Memory B cell (primary cell): ENCODE measurements around the gene EEF2KMT.
A peak's percentile ranks its signal among the peaks of the same experiment; 100 is the strongest.
"Not testable (repeated sequence)": the region's sequence is repeated elsewhere in the genome, so short reads cannot be mapped to it uniquely, and the experiment has no call there.

Source experiments
- ATAC-seq: fragments of 150-1000 bp; cut with Tn5 transposase; 2 replicates; pipeline ENCODE4 v1.10.0; 2021; ENCODE audit warnings: low read depth, mild to moderate bottlenecking, moderate library complexity
- DNase-seq, 2 donors: peaks; one replicate each; pipeline ENCODE4 v3.0.0; 2022; ENCODE audit warnings: low spot score in 2 of 2
- H3K27ac Mint-ChIP-seq: one replicate; pipeline ENCODE4 v1.8.0; 2022; ENCODE audit warnings: mild to moderate bottlenecking, moderate library complexity, mixed read lengths
- H3K27me3 Mint-ChIP-seq: one replicate; pipeline ENCODE4 v1.8.0; 2022; ENCODE audit warnings: mixed read lengths
- H3K36me3 Mint-ChIP-seq: one replicate; pipeline ENCODE4 v1.8.0; 2022; ENCODE audit warnings: mild to moderate bottlenecking, mixed read lengths
- H3K4me1 Mint-ChIP-seq: one replicate; pipeline ENCODE4 v1.8.0; 2022; ENCODE audit warnings: mixed read lengths
- H3K4me3 Mint-ChIP-seq: one replicate; pipeline ENCODE4 v1.8.0; 2022; ENCODE audit warnings: mild to moderate bottlenecking, moderate library complexity, mixed read lengths
- H3K9me3 Mint-ChIP-seq: one replicate; pipeline ENCODE4 v1.8.0; 2022; ENCODE audit warnings: mixed read lengths

EEF2KMT gene

GRCh38 chr16:5097470-5098220, at the start of gene EEF2KMT:
EEF2KMT (minus strand) TSS chr16:5097795; CDS start chr16:5097739, 56 bp downstream.
- DNase-seq (peak in 1 of 2 donors; percentile 93), ATAC-seq (peak; percentile 92)
- not testable (repeated sequence) for H3K4me1 Mint-ChIP-seq, H3K36me3 Mint-ChIP-seq, H3K9me3 Mint-ChIP-seq, H3K27me3 Mint-ChIP-seq
- Mint-ChIP-seq H3K4me3 (peak within 1 kb of the TSS; percentile 97), H3K27ac (peak within 1 kb of the TSS; percentile 93)

GRCh38 chr16:5144621-5144956, 47.0 kb upstream of the EEF2KMT start:
- H3K36me3 Mint-ChIP-seq, H3K4me1 Mint-ChIP-seq, H3K9me3 Mint-ChIP-seq, H3K27me3 Mint-ChIP-seq, H3K27ac Mint-ChIP-seq, H3K4me3 Mint-ChIP-seq, DNase-seq, ATAC-seq: not testable (repeated sequence)

GRCh38 chr16:5143761-5144620, 46.4 kb upstream of the EEF2KMT start:
- Mint-ChIP-seq H3K9me3 (no peaks in the 10 kb centered on the region), H3K4me1 (no peaks in the 10 kb centered on the region), H3K27ac (no peak overlapping the region), H3K36me3 (no peaks in the 10 kb centered on the region), H3K27me3 (peaks cover 10% of the 10 kb centered on the region), H3K4me3 (no peak overlapping the region)
- no peak for DNase-seq
- ATAC-seq = no peak

GRCh38 chr16:5140151-5140550, 42.6 kb upstream of the EEF2KMT start:
- ATAC-seq, H3K36me3 Mint-ChIP-seq, H3K4me3 Mint-ChIP-seq, H3K4me1 Mint-ChIP-seq, DNase-seq, H3K27ac Mint-ChIP-seq, H3K9me3 Mint-ChIP-seq: not testable (repeated sequence)
- H3K27me3 Mint-ChIP-seq = peaks cover 14% of the 10 kb centered on the region

- peaks cover 16% of the 10 kb centered on the region for H3K27me3 Mint-ChIP-seq
- ATAC-seq, H3K4me3 Mint-ChIP-seq, DNase-seq, H3K27ac Mint-ChIP-seq, H3K9me3 Mint-ChIP-seq, H3K36me3 Mint-ChIP-seq, H3K4me1 Mint-ChIP-seq: not testable (repeated sequence)
Observed at GRCh38 chr16:5134739-5135452, 37.3 kb upstream of the EEF2KMT start.

- not testable (repeated sequence) for ATAC-seq, H3K4me3 Mint-ChIP-seq, H3K27ac Mint-ChIP-seq, DNase-seq, H3K4me1 Mint-ChIP-seq, H3K36me3 Mint-ChIP-seq, H3K9me3 Mint-ChIP-seq
- H3K27me3 Mint-ChIP-seq = peaks cover 16% of the 10 kb centered on the region
Observed at GRCh38 chr16:5132915-5133600, 35.5 kb upstream of the EEF2KMT start.

GRCh38 chr16:5131467-5132004, 33.9 kb upstream of the EEF2KMT start:
- H3K4me1 Mint-ChIP-seq, H3K36me3 Mint-ChIP-seq, ATAC-seq, H3K27ac Mint-ChIP-seq, DNase-seq, H3K4me3 Mint-ChIP-seq, H3K9me3 Mint-ChIP-seq: not testable (repeated sequence)
- H3K27me3 Mint-ChIP-seq = peaks cover 14% of the 10 kb centered on the region

GRCh38 chr16:5117300-5118087, 19.9 kb upstream of the EEF2KMT start:
- Mint-ChIP-seq H3K4me1 (peaks cover 11% of the 10 kb centered on the region), H3K27me3 (peaks cover 18% of the 10 kb centered on the region), H3K4me3 (peak overlapping the region; percentile 58)
- not testable (repeated sequence) for H3K36me3 Mint-ChIP-seq, DNase-seq, H3K27ac Mint-ChIP-seq, ATAC-seq, H3K9me3 Mint-ChIP-seq

- H3K4me3 Mint-ChIP-seq = peak overlapping the region; percentile 58
- H3K36me3 Mint-ChIP-seq, H3K27ac Mint-ChIP-seq, H3K9me3 Mint-ChIP-seq, ATAC-seq, DNase-seq: not testable (repeated sequence)
- peaks cover 11% of the 10 kb centered on the region for H3K4me1 Mint-ChIP-seq
- peaks cover 16% of the 10 kb centered on the region for H3K27me3 Mint-ChIP-seq
Observed at GRCh38 chr16:5116780-5117295, 19.2 kb upstream of the EEF2KMT start.

GRCh38 chr16:5110933-5111332, 13.3 kb upstream of the EEF2KMT start:
- not testable (repeated sequence) for H3K9me3 Mint-ChIP-seq, H3K36me3 Mint-ChIP-seq, H3K27me3 Mint-ChIP-seq, ATAC-seq, H3K4me3 Mint-ChIP-seq, H3K4me1 Mint-ChIP-seq, DNase-seq, H3K27ac Mint-ChIP-seq

- Mint-ChIP-seq H3K4me1 (no peaks in the 10 kb centered on the region), H3K4me3 (no peak overlapping the region), H3K9me3 (no peaks in the 10 kb centered on the region), H3K36me3 (no peaks in the 10 kb centered on the region), H3K27ac (no peak overlapping the region), H3K27me3 (peaks cover 4% of the 10 kb centered on the region)
- no peak for ATAC-seq
- DNase-seq = no peak
Observed at GRCh38 chr16:5108505-5109158, 11.0 kb upstream of the EEF2KMT start.

GRCh38 chr16:5105039-5105438, 7.4 kb upstream of the EEF2KMT start:
- H3K27me3 Mint-ChIP-seq, H3K36me3 Mint-ChIP-seq, H3K4me3 Mint-ChIP-seq, H3K9me3 Mint-ChIP-seq, ATAC-seq, H3K4me1 Mint-ChIP-seq, DNase-seq, H3K27ac Mint-ChIP-seq: not testable (repeated sequence)
